Smooth muscle cell of the umbilical artery (primary cell): ENCODE measurements around the gene ACSS1. TPM values are rescaled to one million over a fixed set of nuclear protein-coding genes. Genes with fewer than 3 reads are reported as not detected.

ENCODE experiments used
- total RNA-seq: library from RNA; depleted of rRNA; stranded (reverse); fragments of >200 nt; gene quantifications from 2 replicates; pipeline ENCODE4 v1.2.3, GENCODE V29; 2014

Gene ACSS1
- total RNA-seq: 0.89 and 2.8 TPM in 2 replicates

DNA sequence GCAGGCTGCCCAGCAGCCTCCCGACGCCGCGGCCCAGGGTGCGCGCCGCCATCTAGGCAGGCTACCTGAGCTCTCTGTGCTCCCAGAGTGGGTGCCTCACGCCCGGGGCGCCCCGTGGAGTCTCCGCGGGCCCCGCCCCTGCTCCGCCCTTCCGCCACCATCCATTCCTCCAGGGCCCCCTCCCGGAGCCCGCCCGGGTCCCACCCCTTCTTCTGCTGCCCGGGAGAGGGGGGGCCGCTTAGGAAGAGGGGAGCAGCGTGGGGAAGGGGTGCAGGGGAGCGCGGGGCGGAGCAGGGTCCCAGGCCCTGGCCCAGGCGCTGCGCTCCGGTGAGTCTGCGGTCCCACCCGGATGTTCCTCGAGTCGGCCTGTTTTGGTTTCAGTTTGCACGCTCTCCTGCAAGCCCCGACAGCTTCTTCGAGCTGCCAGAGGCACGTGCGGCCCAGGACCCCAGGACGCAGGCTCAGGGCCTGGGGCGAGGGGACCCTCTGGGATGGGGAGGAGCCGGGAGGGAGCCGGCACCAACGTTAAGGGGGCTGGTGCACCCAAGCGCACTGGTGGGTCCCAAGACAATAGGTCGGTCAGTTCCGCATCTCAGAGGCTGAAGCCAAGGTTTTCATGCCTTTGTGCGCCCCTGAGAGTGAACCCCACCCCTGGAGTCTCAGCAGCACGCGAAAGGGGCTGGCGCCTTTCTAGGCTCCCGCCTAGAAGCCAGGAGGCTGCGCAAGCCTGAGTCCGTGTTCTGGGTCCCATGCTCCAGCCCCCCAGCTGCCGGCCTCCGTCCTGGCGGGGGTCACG, at the start of gene ACSS1:
Gene ACSS1, minus strand, starts transcription at position 89 of the 796 bp plus-strand sequence. Its CDS starts 37 bp downstream, at position 52.

DNA sequence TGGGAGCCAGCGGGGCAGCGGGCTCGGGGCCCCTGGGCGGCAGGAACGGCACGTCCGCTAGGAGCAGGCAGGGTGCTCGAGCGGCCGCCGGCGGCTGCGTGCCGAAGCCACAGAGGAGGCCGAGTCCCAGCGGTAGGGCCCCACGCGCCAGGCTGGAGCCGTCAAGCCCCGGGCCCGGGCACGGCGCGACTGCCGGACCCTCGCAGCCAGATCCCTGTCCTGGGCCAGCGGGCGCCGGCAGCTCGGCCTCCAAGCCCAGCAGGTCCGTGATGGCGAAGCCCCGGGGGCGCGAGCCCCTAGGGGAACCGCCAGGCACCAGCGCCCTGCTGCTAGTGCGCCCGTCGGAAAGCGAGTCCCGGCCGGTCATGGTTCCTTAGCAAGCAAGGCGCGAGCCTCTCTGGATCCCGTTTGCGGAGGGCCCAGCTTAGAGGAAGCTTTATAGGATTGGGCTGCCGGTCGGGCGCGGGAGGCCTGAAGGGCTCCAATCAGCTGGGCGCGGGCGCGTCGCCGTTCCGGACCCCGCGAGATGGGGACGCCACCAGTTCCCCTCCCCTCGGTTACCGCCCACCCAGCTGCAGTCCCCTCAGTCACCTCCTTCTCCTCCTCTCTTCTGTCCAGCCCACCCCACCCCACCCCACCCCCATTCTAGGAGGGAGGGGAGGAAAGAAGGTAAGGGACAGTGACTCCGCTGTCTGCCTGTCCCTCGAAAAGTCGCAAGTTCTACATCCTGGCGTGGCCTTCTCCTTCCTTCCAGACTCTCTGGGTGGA, 24.0 kb upstream of the ACSS1 start, which contains the start of gene VSX1:
Gene VSX1, minus strand, starts transcription at position 412 of the 768 bp plus-strand sequence. Its CDS starts 45 bp downstream, at position 367.

DNA sequence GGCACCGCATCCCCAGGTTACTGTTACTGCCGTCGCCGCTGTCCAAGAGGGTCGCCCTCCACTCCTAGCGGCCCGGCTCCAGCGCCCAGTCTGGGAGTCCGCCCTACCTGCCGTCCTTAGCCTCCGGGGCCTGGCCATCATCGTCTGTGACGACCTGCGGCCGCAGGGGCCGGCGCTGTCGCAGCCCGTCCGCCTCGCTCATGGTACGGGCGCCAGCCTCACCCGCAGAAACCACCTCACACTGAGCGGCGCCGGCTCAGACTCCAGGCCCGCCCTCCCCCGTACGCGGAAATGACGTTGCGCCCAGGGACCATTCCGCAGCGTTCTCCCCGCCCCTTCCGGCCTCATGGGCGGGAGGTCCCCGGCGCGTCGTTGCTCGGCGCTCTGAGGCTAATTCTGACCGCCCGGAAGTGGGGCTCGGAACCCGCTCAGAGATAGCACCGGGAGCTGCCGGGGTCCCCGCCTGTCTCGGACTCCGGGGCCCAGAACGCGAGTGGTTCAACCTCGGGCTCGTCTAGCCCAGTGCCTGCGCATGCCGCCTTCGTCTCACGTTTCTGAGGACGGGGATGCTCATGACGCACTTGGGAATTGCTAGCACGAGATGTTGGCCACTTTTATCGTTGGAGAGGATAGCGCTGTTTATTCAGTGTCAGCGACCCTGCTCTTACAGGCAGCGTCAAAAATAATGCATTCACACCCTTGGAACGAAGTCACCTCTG, 65.3 kb downstream of the ACSS1 start, which contains the start of gene APMAP:
Gene APMAP, minus strand, starts transcription at position 265 of the 719 bp plus-strand sequence. Its CDS starts 63 bp downstream, at position 202.

Other genes with a start within 250 kb of the ACSS1 start
- not detected in 2 replicates for gene CST7, start 108.9 kb downstream of the ACSS1 start, total RNA-seq
- gene APMAP, start 65.4 kb downstream of the ACSS1 start, total RNA-seq: 159 and 192 TPM in 2 replicates
- gene VSX1, start 24.0 kb upstream of the ACSS1 start, total RNA-seq: not detected in 2 replicates
- gene ENTPD6, start 137.6 kb upstream of the ACSS1 start, total RNA-seq: 51.1 and 83.0 TPM in 2 replicates
- 63.8 and 121 TPM in 2 replicates for gene PYGB, start 189.9 kb upstream of the ACSS1 start, total RNA-seq